IPS-NIHi7 (cell line): ENCODE results near the gene TREM2.
A peak's percentile ranks its signal among the peaks of the same experiment; 100 is the strongest.

ENCODE experiments used
- DNase-seq: peaks from one replicate; pipeline ENCODE4 v3.0.0; 2012; ENCODE audit warnings: mixed read lengths; ENCODE audit errors: extremely low spot score

The TREM2 gene

GRCh38 chr6:41182069-41183034 is 19.4 kb upstream of the TREM2 start:
- peak; percentile 75 for DNase-seq

GRCh38 chr6:41181566-41181965 is 18.6 kb upstream of the TREM2 start:
- no peak for DNase-seq

GRCh38 chr6:41179163-41179562 is 16.2 kb upstream of the TREM2 start:
- no peak for DNase-seq

- DNase-seq: no peak
These were observed 14.8 kb upstream of the TREM2 start for GRCh38 chr6:41177695-41178094.

- no peak for DNase-seq
These were observed 14.4 kb upstream of the TREM2 start for GRCh38 chr6:41177287-41177686.

- DNase-seq: no peak
These were observed 13.3 kb upstream of the TREM2 start for GRCh38 chr6:41176189-41176588.

- no peak for DNase-seq
These were observed 12.2 kb upstream of the TREM2 start for GRCh38 chr6:41175084-41175483.

- DNase-seq: no peak
These were observed 11.7 kb upstream of the TREM2 start for GRCh38 chr6:41174610-41175009.

- peak; percentile 47 for DNase-seq
These were observed 9.0 kb upstream of the TREM2 start for GRCh38 chr6:41171908-41172307.

GRCh38 chr6:41170547-41171160 is 7.7 kb upstream of the TREM2 start:
- no peak for DNase-seq

- peak; percentile 72 for DNase-seq
These were observed 4.5 kb upstream of the TREM2 start for GRCh38 chr6:41167173-41167963.

- DNase-seq: no peak
These were observed 1.7 kb upstream of the TREM2 start for GRCh38 chr6:41164551-41165120.

GRCh38 chr6:41163419-41163717 is 452 bp upstream of the TREM2 start:
- DNase-seq: no peak

GRCh38 chr6:41161851-41162552 is 914 bp downstream of the TREM2 start:
- no peak for DNase-seq

- DNase-seq: no peak
These were observed 1.5 kb downstream of the TREM2 start for GRCh38 chr6:41161380-41161779.

GRCh38 chr6:41160933-41161332 is 2.0 kb downstream of the TREM2 start:
- no peak for DNase-seq

GRCh38 chr6:41159415-41160082 is 3.4 kb downstream of the TREM2 start:
- DNase-seq: no peak

- DNase-seq: no peak
These were observed 5.6 kb downstream of the TREM2 start for GRCh38 chr6:41157323-41157722.

GRCh38 chr6:41156771-41157170 is 6.1 kb downstream of the TREM2 start:
- DNase-seq: no peak

GRCh38 chr6:41156001-41156400 is 6.9 kb downstream of the TREM2 start:
- DNase-seq: no peak
